GM12874 (cell line): Measurements from ENCODE around the gene TMEM178B.

Source experiments
- TF ChIP-seq, protein P1 (sequence below): IDR thresholded peaks from 2 replicates; pipeline ENCODE4 v1.5.1; 2011; ENCODE audit warnings: low read depth, mild to moderate bottlenecking, control low read depth, low read length, moderate library complexity; ENCODE audit not compliant: insufficient read depth

Gene TMEM178B

DNA sequence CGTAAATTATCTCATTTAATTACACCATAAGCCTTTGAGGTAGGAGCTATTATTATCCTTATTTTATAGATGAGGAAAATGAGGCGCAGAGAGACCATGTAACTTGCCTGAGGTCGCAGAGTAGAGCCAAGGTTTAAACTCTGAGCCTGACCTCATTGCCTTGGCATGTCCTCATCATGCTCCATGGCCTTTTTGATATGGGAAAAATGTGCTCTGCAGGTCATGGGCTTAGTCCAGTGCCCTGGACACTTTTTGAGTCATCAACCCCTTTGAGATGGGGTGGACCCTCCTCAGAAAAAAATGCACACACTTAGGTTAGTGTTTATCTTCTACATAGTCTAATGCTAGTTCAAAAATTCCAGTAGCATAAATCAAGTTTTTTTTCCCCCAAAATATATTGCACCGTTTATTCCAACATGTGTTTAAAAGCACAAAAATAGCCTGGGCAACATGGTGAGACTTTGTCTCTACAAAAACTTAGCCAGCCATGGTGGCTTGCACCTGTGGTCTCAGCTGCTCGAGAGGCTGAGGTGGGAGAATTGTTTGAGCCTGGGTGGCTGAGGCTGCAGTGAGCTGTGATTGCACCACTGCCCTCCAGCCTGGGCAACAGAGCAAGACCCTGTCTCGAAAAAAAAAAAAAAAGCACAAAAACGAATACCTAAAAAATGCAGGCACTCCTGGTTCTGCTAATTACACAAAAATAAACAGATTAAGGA, 28.6 kb upstream of the TMEM178B start:
- TF ChIP-seq, protein P1, sequence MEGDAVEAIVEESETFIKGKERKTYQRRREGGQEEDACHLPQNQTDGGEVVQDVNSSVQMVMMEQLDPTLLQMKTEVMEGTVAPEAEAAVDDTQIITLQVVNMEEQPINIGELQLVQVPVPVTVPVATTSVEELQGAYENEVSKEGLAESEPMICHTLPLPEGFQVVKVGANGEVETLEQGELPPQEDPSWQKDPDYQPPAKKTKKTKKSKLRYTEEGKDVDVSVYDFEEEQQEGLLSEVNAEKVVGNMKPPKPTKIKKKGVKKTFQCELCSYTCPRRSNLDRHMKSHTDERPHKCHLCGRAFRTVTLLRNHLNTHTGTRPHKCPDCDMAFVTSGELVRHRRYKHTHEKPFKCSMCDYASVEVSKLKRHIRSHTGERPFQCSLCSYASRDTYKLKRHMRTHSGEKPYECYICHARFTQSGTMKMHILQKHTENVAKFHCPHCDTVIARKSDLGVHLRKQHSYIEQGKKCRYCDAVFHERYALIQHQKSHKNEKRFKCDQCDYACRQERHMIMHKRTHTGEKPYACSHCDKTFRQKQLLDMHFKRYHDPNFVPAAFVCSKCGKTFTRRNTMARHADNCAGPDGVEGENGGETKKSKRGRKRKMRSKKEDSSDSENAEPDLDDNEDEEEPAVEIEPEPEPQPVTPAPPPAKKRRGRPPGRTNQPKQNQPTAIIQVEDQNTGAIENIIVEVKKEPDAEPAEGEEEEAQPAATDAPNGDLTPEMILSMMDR: no peak

DNA sequence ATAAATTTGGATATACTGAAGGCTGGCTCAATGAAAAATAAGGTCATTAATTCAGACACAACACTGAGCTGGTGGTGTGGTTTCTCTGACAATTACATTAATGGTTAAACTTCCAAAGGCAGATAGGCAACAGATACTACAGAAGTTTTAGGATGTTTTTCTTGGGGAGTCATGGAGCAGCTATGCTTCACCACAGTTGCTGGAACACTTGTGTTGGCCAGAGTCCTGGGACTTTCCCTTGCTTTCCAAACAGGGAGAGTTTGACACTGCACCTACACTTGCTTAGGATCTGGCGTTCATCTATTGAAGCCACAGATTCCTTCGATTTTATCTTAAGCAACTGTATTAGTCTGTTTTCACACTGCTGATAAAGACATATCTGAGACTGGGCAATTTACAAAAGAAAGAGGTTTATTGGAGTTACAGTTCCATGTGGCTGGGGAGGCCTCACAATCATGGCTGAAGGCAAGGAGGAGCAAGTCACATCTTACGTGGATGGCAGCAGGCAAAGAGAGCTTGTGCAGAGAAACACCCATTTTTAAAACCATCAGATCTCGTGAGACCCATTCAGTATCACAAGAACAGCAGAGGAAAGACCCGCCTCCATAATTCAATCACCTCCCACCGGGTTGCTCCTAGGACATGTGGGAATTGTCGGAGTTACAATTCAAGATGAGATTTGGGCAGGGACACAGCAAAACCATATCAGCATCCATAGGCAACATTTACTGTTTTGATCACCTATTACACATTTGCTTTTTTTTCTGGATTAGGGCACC, 27.8 kb upstream of the TMEM178B start:
- TF ChIP-seq, protein P1: no peak

DNA sequence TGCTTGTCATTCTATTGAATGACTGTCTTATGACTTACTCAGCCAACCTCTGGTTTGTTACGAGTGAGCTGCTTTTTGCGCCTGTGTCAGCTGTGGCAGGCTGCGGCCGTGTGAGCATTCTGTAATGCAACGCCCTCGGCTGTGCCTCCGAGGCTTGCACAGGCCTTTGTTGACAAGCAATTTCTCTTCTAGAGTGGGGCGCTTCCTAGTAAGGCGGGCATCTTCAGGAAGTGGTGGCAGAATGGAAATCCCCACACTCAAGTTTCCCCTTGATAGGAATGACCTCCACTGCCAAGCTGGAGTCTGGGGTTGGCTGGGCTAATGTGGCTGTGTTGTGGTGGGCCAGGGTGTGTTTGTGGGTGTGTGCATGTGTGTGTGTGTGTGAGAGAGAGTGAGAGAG, 20.2 kb upstream of the TMEM178B start:
- TF ChIP-seq, protein P1: no peak

DNA sequence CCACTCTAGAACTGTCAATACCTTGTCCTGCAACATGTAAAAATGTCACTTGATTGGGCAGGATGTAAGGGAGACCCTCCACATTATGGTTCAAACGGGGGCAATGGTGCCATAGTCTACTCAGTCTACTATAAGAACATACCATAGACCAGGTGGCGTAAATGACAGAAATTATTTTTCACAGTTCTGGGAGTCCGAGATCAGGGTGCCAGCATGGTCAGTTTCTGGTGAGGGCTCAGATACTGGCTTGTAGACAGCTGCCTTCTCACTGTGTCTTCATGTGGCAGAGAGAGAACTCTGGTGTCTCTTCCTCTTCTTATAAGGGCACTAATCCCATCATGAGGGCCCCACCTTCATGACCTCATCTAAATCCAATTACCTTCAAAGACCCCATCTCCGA, 18.7 kb upstream of the TMEM178B start:
- TF ChIP-seq, protein P1: no peak

DNA sequence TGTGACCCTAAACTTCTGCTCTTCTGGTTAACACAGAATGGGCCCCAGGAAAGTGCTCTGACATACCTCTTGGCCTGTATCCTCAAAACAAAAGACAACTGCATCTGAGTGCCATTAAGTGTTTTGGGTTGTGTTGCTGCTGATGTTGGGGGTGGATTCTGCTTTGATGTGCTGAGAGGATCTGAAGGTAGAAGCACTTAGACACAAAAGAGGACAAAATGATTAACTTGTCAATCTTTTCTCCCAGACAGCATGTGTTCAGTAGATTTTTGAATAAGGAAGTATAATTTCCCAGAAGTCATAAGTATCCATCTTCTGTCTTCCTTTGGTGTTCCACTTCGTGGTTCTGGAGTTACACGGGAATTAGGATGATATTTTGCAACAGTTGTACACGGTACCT, 16.1 kb upstream of the TMEM178B start:
- TF ChIP-seq, protein P1: no peak

DNA sequence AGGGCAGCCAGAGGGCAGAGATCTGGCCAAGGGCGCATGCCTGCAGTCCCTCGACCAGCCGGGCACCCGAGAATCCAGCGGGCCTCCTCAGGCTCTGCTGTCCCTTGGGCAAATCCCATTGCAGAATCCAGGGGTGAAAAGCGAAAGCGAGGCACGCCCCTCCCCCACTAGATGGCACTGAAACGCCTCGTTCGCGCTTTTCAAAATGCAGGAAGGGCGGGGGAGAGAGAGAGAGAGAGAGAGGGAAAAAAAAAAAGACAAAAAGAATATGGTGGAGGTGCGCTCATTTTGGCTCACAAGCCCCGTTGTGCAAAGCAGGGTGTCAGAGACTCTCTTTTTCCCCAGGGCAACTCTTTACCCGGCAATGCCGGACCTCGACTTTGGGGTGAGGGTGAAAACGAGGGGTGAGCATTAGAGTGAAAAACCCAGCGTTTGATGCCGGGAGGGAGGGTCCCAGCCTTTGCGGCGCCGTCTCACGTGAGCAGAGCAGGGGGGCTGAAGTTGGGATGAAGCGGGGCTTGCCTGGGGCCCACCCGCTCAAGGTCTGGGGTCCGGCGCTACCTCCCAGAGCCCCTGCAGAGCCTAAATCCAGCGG, 2.5 kb upstream of the TMEM178B start:
- TF ChIP-seq, protein P1: no peak

DNA sequence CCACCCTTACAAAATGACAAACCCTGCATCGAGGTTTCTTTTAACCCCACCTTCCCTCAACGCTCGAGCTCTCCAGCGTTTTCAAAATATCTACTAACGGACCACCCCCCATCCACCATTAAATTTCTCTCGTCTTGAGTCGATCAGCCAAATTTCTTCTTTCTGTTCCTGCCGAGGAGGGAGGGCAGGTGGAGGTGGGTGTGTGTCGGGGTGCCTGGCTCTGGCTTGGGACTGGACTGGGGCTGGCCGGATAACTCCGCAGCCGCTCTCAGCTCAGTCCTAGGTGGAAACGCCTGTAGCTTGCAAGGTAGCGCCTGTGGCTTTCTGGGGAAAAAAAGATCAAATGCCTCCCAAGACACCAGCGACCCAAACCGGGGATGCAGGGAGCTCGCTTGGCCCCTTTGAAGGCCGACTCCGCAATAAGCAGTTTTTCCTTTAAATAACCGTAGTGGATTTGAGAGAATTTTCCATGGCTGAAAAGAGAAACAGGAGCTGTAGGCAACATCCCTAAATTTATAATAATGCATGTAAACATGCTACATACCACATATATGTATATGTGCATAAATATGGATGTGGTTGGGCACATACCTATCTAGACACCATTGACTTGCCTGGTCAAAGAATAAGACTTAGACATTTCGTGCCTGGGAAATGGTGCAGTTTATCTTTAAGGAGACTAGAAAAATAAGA, 1.9 kb upstream of the TMEM178B start:
- TF ChIP-seq, protein P1: no peak
